ENCODE measurements around the gene OMA1.

DNA sequence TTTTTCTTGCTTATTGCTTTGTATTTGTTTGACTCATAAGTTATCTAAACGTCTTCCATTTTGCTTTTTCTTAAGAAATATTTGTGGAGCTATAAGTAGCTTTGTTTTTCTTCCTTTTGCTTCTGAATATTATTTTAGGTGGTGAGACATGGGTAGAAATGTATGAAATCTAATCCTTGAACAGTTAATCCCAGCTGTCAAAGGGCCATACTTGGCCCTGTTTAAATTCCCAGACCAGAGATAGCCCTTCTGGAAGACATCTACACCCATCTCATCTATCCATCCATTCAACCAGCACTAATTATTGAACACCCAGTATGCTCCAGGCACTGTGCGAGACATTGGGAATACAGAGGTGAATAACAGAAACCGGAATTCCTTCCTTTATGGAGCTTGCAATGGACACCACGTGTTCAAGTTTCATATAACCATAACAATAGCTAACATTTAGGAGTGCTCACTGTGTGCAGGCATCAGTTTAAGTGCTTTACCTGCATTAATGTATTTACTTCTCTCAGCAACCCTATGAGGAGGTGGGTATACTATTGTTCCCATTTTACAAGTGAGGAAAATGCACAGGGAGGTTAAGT is 21.8 kb upstream of the OMA1 start:
- TF ChIP-seq, protein P1, sequence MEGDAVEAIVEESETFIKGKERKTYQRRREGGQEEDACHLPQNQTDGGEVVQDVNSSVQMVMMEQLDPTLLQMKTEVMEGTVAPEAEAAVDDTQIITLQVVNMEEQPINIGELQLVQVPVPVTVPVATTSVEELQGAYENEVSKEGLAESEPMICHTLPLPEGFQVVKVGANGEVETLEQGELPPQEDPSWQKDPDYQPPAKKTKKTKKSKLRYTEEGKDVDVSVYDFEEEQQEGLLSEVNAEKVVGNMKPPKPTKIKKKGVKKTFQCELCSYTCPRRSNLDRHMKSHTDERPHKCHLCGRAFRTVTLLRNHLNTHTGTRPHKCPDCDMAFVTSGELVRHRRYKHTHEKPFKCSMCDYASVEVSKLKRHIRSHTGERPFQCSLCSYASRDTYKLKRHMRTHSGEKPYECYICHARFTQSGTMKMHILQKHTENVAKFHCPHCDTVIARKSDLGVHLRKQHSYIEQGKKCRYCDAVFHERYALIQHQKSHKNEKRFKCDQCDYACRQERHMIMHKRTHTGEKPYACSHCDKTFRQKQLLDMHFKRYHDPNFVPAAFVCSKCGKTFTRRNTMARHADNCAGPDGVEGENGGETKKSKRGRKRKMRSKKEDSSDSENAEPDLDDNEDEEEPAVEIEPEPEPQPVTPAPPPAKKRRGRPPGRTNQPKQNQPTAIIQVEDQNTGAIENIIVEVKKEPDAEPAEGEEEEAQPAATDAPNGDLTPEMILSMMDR (conservative IDR thresholded peaks at IDR 0.05; ENCODE audit: low read length): no peak
- TF ChIP-seq EZH2phosphoT487 (IDR thresholded peaks at IDR 0.05; ENCODE audit: borderline replicate concordance): no peak
